AG04449 (cell line): ENCODE data around the gene B4GALNT4.

ENCODE experiments used
- CTCF ChIA-PET: fragments of 350-600 bp; formaldehyde crosslinking; extraction: SDS; loops from one replicate; lab custom pipeline; 2021; ENCODE audit warnings: antibody characterized with exemption; lab: Yijun Ruan, JAX
- POLR2A ChIA-PET: fragments of 400-600, 350-600 bp; formaldehyde crosslinking; extraction: SDS; loops from one replicate; lab custom pipeline; 2020; ENCODE audit warnings: antibody characterized with exemption, inconsistent platforms; lab: Yijun Ruan, JAX
- DNase-seq: peaks from one replicate; pipeline ENCODE4 v3.0.0-alpha.2; 2010; ENCODE audit warnings: low read depth, low spot score
- H3K4me3 ChIP-seq: 2 replicates; pipeline ENCODE4 v1.5.1; 2011; ENCODE audit warnings: low read depth, mild to moderate bottlenecking, control low read depth, low read length
- CTCF ChIP-seq: IDR thresholded peaks from one replicate; pipeline ENCODE4 v1.5.1; 2011; ENCODE audit warnings: mild to moderate bottlenecking, moderate library complexity, low read length, control low read depth, inconsistent platforms; ENCODE audit not compliant: insufficient read depth; ENCODE audit errors: missing control alignments

The B4GALNT4 gene

GRCh38 chr11:429391-429790 is 60.1 kb downstream of the B4GALNT4 start:
- no peak for DNase-seq
- no peak overlapping the region for H3K4me3 ChIP-seq
- TF ChIP-seq CTCF, result no peak
- POLR2A ChIA-PET, result no interaction called here
- CTCF ChIA-PET, result no interaction called here

- TF ChIP-seq CTCF, result no peak
- no peak for DNase-seq
- no peak overlapping the region for H3K4me3 ChIP-seq
- CTCF ChIA-PET, result no interaction called here
- POLR2A ChIA-PET, result no interaction called here
These were observed 60.7 kb downstream of the B4GALNT4 start for GRCh38 chr11:429931-430456.
